ENCODE results near the gene NUP133.
"Not testable (repeated sequence)": the region's sequence is repeated elsewhere in the genome, so short reads cannot be mapped to it uniquely, and the experiment has no call there.

DNA sequence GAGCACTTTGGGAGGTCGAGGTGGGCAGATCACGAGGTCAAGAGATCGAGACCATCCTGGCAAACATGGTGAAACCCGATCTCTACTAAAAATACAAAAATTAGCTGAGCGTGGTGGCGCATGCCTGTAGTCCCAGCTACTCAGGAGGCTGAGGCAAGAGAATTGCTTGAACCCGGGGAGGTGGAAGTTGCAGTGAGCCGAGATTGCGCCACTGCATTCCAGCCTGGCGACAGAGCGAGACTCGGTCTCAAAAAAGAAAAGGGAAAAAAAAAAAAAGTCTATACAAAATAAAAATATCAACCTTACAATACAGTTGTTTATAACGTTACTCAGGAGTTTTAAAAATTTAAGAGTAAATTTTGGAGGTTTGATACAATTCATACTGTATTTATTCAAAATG is 32.3 kb downstream of the NUP133 start:
- TF ChIP-seq, protein P1, sequence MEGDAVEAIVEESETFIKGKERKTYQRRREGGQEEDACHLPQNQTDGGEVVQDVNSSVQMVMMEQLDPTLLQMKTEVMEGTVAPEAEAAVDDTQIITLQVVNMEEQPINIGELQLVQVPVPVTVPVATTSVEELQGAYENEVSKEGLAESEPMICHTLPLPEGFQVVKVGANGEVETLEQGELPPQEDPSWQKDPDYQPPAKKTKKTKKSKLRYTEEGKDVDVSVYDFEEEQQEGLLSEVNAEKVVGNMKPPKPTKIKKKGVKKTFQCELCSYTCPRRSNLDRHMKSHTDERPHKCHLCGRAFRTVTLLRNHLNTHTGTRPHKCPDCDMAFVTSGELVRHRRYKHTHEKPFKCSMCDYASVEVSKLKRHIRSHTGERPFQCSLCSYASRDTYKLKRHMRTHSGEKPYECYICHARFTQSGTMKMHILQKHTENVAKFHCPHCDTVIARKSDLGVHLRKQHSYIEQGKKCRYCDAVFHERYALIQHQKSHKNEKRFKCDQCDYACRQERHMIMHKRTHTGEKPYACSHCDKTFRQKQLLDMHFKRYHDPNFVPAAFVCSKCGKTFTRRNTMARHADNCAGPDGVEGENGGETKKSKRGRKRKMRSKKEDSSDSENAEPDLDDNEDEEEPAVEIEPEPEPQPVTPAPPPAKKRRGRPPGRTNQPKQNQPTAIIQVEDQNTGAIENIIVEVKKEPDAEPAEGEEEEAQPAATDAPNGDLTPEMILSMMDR (IDR thresholded peaks at IDR 0.05), result not testable (repeated sequence)
- not testable (repeated sequence) for TF ChIP-seq POLR2A (IDR thresholded peaks at IDR 0.05)
